Muscle of leg (tissue), 11 donors: ENCODE measurements around the gene NBAS. TPM values are rescaled to one million over a fixed set of nuclear protein-coding genes. Genes with fewer than 3 reads are reported as not detected.
"Not testable (repeated sequence)": the region's sequence is repeated elsewhere in the genome, so short reads cannot be mapped to it uniquely, and the experiment has no call there.

Experiments used
- DNase-seq: peaks from one replicate; pipeline ENCODE4 v3.0.0; 2013
- H3K27ac ChIP-seq: one replicate; pipeline ENCODE4 v1.5.1; 2013; ENCODE audit warnings: mild to moderate bottlenecking, low read length, control low read depth
- H3K27me3 ChIP-seq: one replicate; pipeline ENCODE4 v1.6.1; 2013; ENCODE audit warnings: low read length; ENCODE audit not compliant: control insufficient read depth, insufficient read depth
- H3K36me3 ChIP-seq: one replicate; pipeline ENCODE4 v1.6.1; 2013; ENCODE audit warnings: low read length; ENCODE audit not compliant: control insufficient read depth, insufficient read depth
- H3K4me1 ChIP-seq: one replicate; pipeline ENCODE4 v1.6.1; 2013; ENCODE audit warnings: low read length; ENCODE audit not compliant: control insufficient read depth, insufficient read depth
- H3K4me3 ChIP-seq: one replicate; pipeline ENCODE4 v1.5.1; 2013; ENCODE audit warnings: low read length, control low read depth
- H3K9me3 ChIP-seq: replicated peaks from 2 replicates; pipeline ENCODE4 v1.6.1; 2013; ENCODE audit warnings: low read depth, low read length; ENCODE audit not compliant: control insufficient read depth
- WGBS: methylation state at CpG from one replicate; pipeline ENCODE4 v1.1.5; 2013; ENCODE audit warnings: missing lambda C conversion rate; ENCODE audit not compliant: insufficient coverage; 5-methylcytosine and 5-hydroxymethylcytosine counted together
- polyA plus RNA-seq, 8 donors: library from polyadenylated mRNA; unstranded; fragments of 120-200 nt; gene quantifications; one replicate each; pipeline versions ENCODE4 v1.2.1 to v1.2.3, GENCODE V29; 2013; ENCODE audit warnings: inconsistent platforms in 1 of 8, low replicate concordance in 1 of 8; ENCODE audit not compliant: insufficient read length in 8 of 8, insufficient read depth in 1 of 8
- total RNA-seq: library from RNA; stranded (reverse); fragments of 120-200 nt; gene quantifications from one replicate; pipeline ENCODE4 v1.2.4, GENCODE V29; 2013

Gene NBAS
- total and polyA plus RNA-seq, 9 donors = 33.3 to 57.5 (median 36.1) TPM

DNA sequence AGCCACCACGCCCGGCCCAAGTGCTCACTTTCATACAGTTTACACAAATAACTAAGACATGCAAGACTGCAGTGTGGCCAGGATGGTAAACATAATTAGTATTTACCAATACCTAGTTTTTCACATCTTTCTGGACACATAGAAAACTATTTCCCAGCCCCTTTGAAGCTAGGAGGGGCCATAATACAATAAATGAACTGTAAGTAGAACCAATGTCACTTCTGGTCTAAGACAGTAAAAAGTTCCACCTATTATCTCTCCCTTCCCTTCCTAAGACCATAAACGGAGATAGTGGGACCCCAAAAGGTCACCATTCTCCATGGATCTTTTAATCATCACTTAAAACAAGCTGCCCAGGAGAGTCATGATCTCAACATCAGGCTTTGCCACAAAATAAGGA, 51.0 kb downstream of the NBAS start:
- no peak for DNase-seq
- Histone ChIP-seq H3K36me3 (peaks cover 17% of the 10 kb centered on the region), H3K4me1 (no peaks in the 10 kb centered on the region), H3K9me3 (no peaks in the 10 kb centered on the region), H3K27ac (no peak overlapping the region), H3K27me3 (no peaks in the 10 kb centered on the region), H3K4me3 (no peak overlapping the region)
- no CpG with 5 or more reads among the region's 3 CpGs for WGBS

DNA sequence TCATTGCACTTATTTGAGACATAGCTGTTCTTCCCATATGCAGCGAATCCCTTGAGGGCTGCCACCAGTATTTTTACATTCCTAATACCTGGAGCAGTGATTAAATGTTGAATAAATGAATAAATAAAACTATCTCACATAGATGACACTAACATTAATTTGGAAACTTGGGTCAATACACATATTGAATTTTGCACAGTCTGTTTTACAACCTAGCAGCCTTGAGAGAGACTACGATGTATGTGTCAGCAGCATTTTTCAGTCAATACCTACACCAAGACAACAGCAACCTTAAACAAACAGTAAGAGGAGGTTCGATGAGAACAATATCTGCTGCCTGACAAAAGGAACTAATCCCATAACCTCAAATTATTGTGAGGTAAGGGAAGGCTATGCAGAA, 53.4 kb downstream of the NBAS start:
- H3K27me3 ChIP-seq = no peaks in the 10 kb centered on the region
- no peak for DNase-seq
- H3K36me3 ChIP-seq = peaks cover 17% of the 10 kb centered on the region
- WGBS = no CpG with 5 or more reads among the region's 3 CpGs
- H3K4me1 ChIP-seq = no peaks in the 10 kb centered on the region
- no peak overlapping the region for H3K27ac ChIP-seq
- no peaks in the 10 kb centered on the region for H3K9me3 ChIP-seq
- no peak overlapping the region for H3K4me3 ChIP-seq

DNA sequence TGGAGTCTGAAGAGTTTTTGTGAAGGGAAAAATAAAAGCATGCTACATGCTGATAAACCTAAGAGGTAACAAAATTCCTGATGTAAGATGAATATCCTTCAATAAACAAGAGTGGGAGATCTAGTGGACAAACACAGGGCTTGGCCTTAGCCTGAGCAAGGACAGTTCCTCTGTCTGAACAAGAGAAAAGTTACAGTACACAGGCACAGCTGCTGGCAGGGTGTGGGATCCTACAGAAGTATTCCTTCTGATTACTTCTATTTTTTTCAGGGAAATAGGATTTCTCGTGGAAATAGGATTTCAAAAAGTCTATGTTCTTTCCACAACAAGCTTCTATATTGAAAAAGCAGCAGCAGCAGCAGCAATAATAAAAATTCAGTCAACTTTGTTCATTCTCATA, 54.1 kb downstream of the NBAS start:
- no peaks in the 10 kb centered on the region for H3K27me3 ChIP-seq
- no CpG with 5 or more reads among the region's 1 CpG for WGBS
- H3K36me3 ChIP-seq = peaks cover 13% of the 10 kb centered on the region
- no peak overlapping the region for H3K27ac ChIP-seq
- DNase-seq = no peak
- H3K4me1 ChIP-seq = no peaks in the 10 kb centered on the region
- no peak overlapping the region for H3K4me3 ChIP-seq
- H3K9me3 ChIP-seq = no peaks in the 10 kb centered on the region

DNA sequence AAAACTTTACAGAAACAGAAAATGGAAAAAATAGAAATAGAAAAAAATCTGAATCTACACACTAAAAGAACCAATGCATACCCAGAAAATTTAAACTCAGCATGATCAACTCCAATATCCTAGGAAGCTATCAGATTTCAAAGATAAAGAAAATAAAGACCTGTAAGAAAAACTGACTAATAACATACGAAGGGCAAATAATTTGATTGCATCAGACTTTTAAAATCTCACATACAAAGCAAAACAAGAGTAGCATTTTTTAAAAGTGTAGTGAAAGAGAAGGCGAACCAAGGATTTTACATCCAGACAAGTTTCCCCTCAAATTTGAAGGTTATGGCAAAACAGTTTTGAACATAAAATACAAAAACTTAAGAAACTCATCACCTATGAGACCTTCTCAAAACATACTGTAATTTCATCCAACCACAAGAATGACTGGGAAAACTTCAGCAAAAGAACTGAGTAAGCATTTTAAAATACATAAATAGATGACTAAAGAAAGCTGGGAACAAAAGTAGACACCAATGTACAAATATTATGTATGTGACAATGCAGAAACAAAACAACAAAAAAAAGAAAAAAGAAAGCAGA, 54.8 kb downstream of the NBAS start:
- Histone ChIP-seq H3K4me1 (no peaks in the 10 kb centered on the region), H3K27ac (no peak overlapping the region), H3K36me3 (peaks cover 13% of the 10 kb centered on the region), H3K4me3 (no peak overlapping the region), H3K9me3 (no peaks in the 10 kb centered on the region), H3K27me3 (no peaks in the 10 kb centered on the region)
- no peak for DNase-seq
- WGBS = no CpG with 5 or more reads among the region's 2 CpGs

DNA sequence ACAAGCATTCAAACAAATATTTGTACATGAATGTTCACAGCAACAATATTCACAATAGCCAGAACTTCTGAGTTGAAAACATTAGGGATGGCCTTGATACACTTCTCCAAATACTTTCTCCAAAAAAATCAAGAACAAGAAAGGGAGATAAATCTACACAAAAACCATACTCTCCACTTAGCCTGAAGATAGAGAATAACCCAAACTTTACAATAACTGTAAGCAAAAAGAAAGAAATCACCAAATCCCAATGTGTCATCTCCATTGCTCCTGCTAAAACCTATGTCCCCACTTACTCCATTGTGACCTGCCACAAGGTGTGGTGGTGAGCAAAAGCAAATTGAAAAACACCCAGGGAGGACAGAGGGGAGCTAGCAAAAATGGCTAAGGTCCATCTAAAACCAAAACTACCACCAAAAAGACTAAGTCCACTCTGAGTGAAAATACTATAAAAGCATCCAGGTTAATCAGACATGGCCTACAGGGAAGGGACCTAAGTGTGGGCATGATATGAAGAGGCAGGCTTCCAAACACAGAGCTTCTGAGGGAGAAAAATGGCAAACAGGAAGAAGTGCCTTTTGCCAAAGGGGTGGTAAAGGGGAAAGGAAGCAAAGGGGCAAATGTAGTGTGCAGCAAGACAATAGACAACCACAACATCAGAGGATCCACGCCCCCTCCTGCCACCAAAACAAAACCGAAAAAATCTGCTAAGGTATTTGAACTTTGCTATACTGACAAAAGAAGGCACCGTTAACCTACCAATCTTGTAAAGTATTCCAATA, 56.1 kb downstream of the NBAS start:
- H3K27me3 ChIP-seq = no peaks in the 10 kb centered on the region
- no peaks in the 10 kb centered on the region for H3K9me3 ChIP-seq
- peaks cover 9% of the 10 kb centered on the region for H3K36me3 ChIP-seq
- no peak for DNase-seq
- H3K4me3 ChIP-seq = no peak overlapping the region
- WGBS = no CpG with 5 or more reads among the region's 3 CpGs
- no peak overlapping the region for H3K27ac ChIP-seq
- no peaks in the 10 kb centered on the region for H3K4me1 ChIP-seq

DNA sequence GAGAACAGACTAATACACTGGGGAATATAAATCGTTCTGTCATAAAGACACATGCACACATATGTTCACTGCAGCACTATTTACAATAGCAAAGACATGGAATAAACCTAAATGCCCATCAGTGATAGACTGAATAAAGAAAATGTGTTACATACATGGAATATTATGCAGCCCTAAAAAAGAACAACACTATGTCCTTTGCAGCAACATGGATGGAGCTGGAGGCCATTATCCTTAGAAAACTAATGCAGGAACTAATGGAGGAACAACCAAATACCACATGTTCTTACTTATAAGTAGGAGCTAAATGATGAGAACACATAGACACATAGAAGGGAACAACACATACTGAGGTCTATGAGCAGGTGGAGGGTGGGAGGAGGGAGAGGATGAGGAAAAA, 61.9 kb downstream of the NBAS start:
- DNase-seq, H3K4me1 ChIP-seq, H3K9me3 ChIP-seq, H3K27ac ChIP-seq, H3K36me3 ChIP-seq, H3K27me3 ChIP-seq, H3K4me3 ChIP-seq: not testable (repeated sequence)
- WGBS = no CpG with 5 or more reads among the region's 1 CpG

DNA sequence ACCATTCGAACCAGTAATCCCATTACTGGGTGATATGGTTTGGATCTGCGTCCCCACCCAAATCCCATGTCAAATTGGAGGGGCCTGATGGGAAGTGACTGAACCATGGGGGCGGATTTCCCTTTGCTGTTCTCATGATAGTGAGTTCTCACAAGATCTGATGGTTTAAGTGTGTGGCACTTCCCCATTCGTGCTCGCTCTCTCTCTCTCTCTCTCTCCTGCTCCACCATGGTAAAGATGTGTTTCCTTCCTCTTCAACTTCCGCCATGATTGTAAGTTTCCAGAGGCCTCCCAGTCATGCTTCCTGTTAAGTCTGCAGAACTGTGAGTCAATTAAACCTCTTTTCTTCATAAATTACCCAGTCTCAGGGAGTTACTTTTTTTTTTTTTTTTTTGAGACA, 62.6 kb downstream of the NBAS start:
- no peak overlapping the region for H3K27ac ChIP-seq
- WGBS = 80% methylated on average over 1 of the region's 6 CpGs
- H3K27me3 ChIP-seq = no peaks in the 10 kb centered on the region
- no peak overlapping the region for H3K4me3 ChIP-seq
- H3K9me3 ChIP-seq = no peaks in the 10 kb centered on the region
- H3K4me1 ChIP-seq = no peaks in the 10 kb centered on the region
- no peak for DNase-seq
- H3K36me3 ChIP-seq = peaks cover 5% of the 10 kb centered on the region

DNA sequence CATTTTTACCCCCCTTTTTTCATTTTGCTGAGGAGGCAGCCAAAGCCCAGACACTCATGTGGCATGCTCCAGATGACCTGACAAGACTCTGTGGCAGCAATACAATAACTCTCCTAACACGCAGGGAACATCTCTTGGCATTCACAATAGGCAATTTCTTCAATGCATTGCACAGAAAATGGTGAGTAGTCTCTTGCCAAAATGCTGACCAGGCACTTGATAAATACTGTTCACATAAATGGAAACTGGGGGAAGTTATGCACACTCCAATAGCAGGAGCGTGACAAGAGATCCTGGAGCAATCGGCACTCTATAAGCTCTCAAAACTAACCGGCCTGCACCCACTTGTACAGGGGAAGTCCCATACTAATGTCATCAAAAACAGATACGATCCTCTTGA, 66.3 kb downstream of the NBAS start:
- Histone ChIP-seq H3K36me3 (peaks cover 2% of the 10 kb centered on the region), H3K4me1 (no peaks in the 10 kb centered on the region), H3K27ac (no peak overlapping the region), H3K9me3 (no peaks in the 10 kb centered on the region), H3K4me3 (no peak overlapping the region), H3K27me3 (no peaks in the 10 kb centered on the region)
- no peak for DNase-seq
- 80% methylated on average over 1 of the region's 5 CpGs for WGBS

DNA sequence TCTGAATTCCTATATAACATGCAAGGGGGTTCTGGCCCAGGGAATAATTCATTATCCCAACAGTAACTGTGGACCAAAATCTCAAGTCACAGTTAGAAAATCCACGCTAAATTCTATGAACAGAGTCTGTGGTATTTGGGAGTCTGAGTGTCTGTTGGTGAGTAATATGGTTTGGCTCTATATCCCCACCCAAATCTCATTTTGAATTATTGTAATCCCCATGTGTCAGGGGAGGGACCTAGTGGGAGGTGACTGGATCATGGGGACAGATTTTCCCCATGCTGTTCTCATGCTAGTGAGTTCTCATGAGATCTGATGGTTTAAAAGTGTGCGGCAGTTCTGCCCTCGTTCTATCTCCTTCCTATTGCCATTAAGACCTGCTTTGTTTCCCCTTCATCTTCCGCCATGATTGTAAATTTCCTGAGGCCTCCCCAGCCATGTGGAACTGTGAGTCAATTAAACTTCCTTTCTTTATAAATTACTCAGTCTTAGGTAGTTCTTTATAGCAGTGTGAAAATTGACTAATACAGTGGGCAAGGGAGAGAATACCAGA, 68.3 kb downstream of the NBAS start:
- Histone ChIP-seq H3K27ac (no peak overlapping the region), H3K4me3 (no peak overlapping the region), H3K36me3 (no peaks in the 10 kb centered on the region), H3K27me3 (no peaks in the 10 kb centered on the region), H3K9me3 (no peaks in the 10 kb centered on the region), H3K4me1 (no peaks in the 10 kb centered on the region)
- no CpG with 5 or more reads among the region's 4 CpGs for WGBS
- no peak for DNase-seq

DNA sequence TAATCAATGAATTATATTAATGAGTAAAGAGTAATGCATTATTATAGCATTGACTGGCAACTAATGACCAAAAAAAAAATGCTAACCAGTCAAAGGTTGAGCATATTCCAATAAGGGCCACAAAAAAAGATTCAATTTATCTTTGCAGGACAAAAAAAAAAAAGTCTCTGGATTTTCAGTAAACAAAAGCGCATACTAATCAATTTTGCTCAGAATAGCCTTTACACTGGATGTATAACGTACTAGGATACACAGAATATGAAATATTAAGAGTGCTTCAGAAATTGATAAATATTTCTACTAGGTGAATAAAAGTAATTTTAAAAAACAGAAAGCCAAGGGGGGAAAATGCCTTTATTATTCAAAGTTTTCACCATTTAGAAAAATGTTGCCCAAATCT, 74.4 kb downstream of the NBAS start:
- no peaks in the 10 kb centered on the region for H3K27me3 ChIP-seq
- H3K4me3 ChIP-seq = no peak overlapping the region
- H3K9me3 ChIP-seq = no peaks in the 10 kb centered on the region
- H3K27ac ChIP-seq = no peak overlapping the region
- H3K36me3 ChIP-seq = peaks cover 19% of the 10 kb centered on the region
- WGBS = no CpG with 5 or more reads among the region's 2 CpGs
- H3K4me1 ChIP-seq = no peaks in the 10 kb centered on the region
- DNase-seq = no peak
